Measurements from ENCODE around the gene FCHO2. TPM values are rescaled to one million over a fixed set of nuclear protein-coding genes. Genes with fewer than 3 reads are reported as not detected.

Gene FCHO2
- total RNA-seq, 1 experiment from 2014 or later, result 20.6 TPM

DNA sequence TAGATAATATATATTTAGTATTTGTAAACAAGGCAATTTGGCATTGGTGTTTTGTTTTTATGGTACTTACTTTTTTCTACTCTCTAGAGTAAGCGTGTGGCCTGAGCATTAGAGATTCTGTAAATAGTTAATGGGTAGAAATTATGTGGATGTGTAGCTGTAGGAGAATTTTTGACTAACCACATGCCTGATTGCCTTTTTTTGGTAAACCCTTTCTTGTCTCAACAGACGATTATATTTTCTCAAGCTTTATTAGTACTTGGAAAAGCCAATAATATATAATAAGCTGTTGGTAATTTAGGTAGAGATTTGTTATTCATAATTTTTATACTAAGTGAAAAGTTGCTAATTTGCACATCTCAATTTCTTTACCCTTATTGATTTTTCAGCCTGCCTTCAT, 76.8 kb downstream of the FCHO2 start:
- TF ChIP-seq, protein P1, sequence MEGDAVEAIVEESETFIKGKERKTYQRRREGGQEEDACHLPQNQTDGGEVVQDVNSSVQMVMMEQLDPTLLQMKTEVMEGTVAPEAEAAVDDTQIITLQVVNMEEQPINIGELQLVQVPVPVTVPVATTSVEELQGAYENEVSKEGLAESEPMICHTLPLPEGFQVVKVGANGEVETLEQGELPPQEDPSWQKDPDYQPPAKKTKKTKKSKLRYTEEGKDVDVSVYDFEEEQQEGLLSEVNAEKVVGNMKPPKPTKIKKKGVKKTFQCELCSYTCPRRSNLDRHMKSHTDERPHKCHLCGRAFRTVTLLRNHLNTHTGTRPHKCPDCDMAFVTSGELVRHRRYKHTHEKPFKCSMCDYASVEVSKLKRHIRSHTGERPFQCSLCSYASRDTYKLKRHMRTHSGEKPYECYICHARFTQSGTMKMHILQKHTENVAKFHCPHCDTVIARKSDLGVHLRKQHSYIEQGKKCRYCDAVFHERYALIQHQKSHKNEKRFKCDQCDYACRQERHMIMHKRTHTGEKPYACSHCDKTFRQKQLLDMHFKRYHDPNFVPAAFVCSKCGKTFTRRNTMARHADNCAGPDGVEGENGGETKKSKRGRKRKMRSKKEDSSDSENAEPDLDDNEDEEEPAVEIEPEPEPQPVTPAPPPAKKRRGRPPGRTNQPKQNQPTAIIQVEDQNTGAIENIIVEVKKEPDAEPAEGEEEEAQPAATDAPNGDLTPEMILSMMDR (IDR thresholded peaks at IDR 0.05; ENCODE audit: insufficient read depth in 1 of 2, low read depth in 1 of 2, low read length in 1 of 2, severe bottlenecking in 1 of 2, unreplicated experiment in 1 of 2), result no peak
- Mint-ChIP-seq H3K36me3 (ENCODE audit: insufficient read depth, unreplicated experiment) (peaks cover 1% of the 10 kb centered on the region), H3K4me1 (ENCODE audit: low read depth, unreplicated experiment) (peaks cover 24% of the 10 kb centered on the region), H3K9me3 (ENCODE audit: unreplicated experiment) (no peaks in the 10 kb centered on the region), H3K4me3 (ENCODE audit: unreplicated experiment) (no peak overlapping the region), H3K27me3 (ENCODE audit: insufficient read depth, unreplicated experiment) (no peaks in the 10 kb centered on the region), H3K27ac (ENCODE audit: unreplicated experiment) (no peak overlapping the region)
- POLR2A ChIA-PET, result interaction anchor here (0.6 kb wide), 1 partner anchor 169 kb away, joined by 3 read pairs; no protein-coding TSS in a partner anchor
- Histone ChIP-seq H3K36me3 (ENCODE audit: control insufficient read depth, insufficient read depth, low read length) (peaks cover 1% of the 10 kb centered on the region; the same call in 1 of the 2 replicates), H3K4me1 (peaks cover 18% of the 10 kb centered on the region), H3K4me3 (ENCODE audit: low read depth, low read length) (no peak overlapping the region), H3K9me3 (no peaks in the 10 kb centered on the region), H3K27me3 (replicated peaks; ENCODE audit: control insufficient read depth, insufficient read depth, low read length) (no peaks in the 10 kb centered on the region)
- intact Hi-C loops (cut with micrococcal nuclease; ENCODE audit: unreplicated experiment), result no loop called here
- no TSS peak for BruUV-seq (replicated peaks)
- CTCF ChIA-PET, result no interaction called here
- no peak for DNase-seq

DNA sequence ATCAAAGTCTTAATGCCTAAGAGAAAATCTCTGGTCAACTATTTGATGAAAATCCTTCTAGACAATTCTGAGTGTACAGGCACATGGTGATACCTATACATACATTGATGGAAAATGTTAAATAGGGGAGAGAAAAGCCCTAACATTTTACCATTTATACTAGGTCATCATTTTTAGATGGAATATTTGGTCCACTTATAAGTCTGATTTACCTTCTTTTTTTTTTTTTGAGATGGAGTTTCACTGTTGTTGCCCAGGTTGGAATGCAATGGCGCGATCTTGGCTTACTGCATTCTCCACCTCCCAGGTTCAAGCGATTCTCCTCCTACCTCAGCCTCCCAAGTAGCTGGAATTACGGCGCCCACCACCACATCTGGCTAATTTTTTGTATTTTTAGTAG, 81.7 kb downstream of the FCHO2 start:
- no peak overlapping the region for H3K4me3 Mint-ChIP-seq (ENCODE audit: unreplicated experiment)
- no TSS peak for BruUV-seq (replicated peaks)
- H3K9me3 Mint-ChIP-seq (ENCODE audit: unreplicated experiment), result no peaks in the 10 kb centered on the region
- no peak for DNase-seq
- H3K4me1 ChIP-seq, result 0 out of 2 replicates have a peak, but pooled peaks cover 12% of the 10 kb centered on the region
- TF ChIP-seq, protein P1 (IDR thresholded peaks at IDR 0.05; ENCODE audit: insufficient read depth in 1 of 2, low read depth in 1 of 2, low read length in 1 of 2, severe bottlenecking in 1 of 2, unreplicated experiment in 1 of 2), result no peak
- H3K27me3 ChIP-seq (replicated peaks; ENCODE audit: control insufficient read depth, insufficient read depth, low read length), result no peaks in the 10 kb centered on the region
- H3K4me1 Mint-ChIP-seq (ENCODE audit: low read depth, unreplicated experiment), result no peaks in the 10 kb centered on the region
- H3K27ac Mint-ChIP-seq (ENCODE audit: unreplicated experiment), result no peak overlapping the region
- no peak overlapping the region for H3K4me3 ChIP-seq (ENCODE audit: low read depth, low read length)
- POLR2A ChIA-PET, result no interaction called here
- no peaks in the 10 kb centered on the region for H3K9me3 ChIP-seq
- intact Hi-C loops (cut with micrococcal nuclease; ENCODE audit: unreplicated experiment), result no loop called here
- H3K27me3 Mint-ChIP-seq (ENCODE audit: insufficient read depth, unreplicated experiment), result no peaks in the 10 kb centered on the region
- CTCF ChIA-PET, result no interaction called here
- peaks cover 1% of the 10 kb centered on the region; the same call in 1 of the 2 replicates for H3K36me3 ChIP-seq (ENCODE audit: control insufficient read depth, insufficient read depth, low read length)
- peaks cover 19% of the 10 kb centered on the region for H3K36me3 Mint-ChIP-seq (ENCODE audit: insufficient read depth, unreplicated experiment)

DNA sequence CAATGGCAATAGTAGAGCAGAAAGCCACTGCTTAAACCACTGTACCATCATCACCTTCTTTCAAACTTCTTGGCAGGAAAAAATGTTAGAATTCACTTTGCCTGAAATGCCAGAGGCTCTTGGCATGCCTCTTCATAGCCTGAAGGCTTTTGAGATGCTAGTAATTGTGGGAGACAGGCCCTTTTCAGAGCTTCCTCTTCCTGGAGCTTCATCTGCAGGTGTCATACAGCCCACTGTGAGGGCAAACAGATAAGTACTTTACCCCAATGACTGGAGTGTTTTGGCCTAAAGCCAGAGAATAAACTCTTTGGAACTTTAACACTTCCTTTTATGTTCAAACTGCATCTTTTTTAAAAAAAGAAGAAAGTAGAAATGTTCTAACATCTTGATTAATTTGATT, 83.2 kb downstream of the FCHO2 start:
- Histone ChIP-seq H3K27me3 (replicated peaks; ENCODE audit: control insufficient read depth, insufficient read depth, low read length) (no peaks in the 10 kb centered on the region), H3K36me3 (ENCODE audit: control insufficient read depth, insufficient read depth, low read length) (peaks cover 1% of the 10 kb centered on the region; the same call in 1 of the 2 replicates), H3K9me3 (no peaks in the 10 kb centered on the region), H3K4me1 (0 out of 2 replicates have a peak, but pooled peaks cover 12% of the 10 kb centered on the region), H3K4me3 (ENCODE audit: low read depth, low read length) (no peak overlapping the region)
- H3K27me3 Mint-ChIP-seq (ENCODE audit: insufficient read depth, unreplicated experiment), result no peaks in the 10 kb centered on the region
- H3K36me3 Mint-ChIP-seq (ENCODE audit: insufficient read depth, unreplicated experiment), result peaks cover 19% of the 10 kb centered on the region
- intact Hi-C loops (cut with micrococcal nuclease; ENCODE audit: unreplicated experiment), result no loop called here
- no peak overlapping the region for H3K4me3 Mint-ChIP-seq (ENCODE audit: unreplicated experiment)
- DNase-seq, result no peak
- POLR2A ChIA-PET, result no interaction called here
- CTCF ChIA-PET, result no interaction called here
- H3K4me1 Mint-ChIP-seq (ENCODE audit: low read depth, unreplicated experiment), result no peaks in the 10 kb centered on the region
- no peak overlapping the region for H3K27ac Mint-ChIP-seq (ENCODE audit: unreplicated experiment)
- BruUV-seq (replicated peaks), result no TSS peak
- H3K9me3 Mint-ChIP-seq (ENCODE audit: unreplicated experiment), result no peaks in the 10 kb centered on the region
- TF ChIP-seq, protein P1 (IDR thresholded peaks at IDR 0.05; ENCODE audit: insufficient read depth in 1 of 2, low read depth in 1 of 2, low read length in 1 of 2, severe bottlenecking in 1 of 2, unreplicated experiment in 1 of 2), result no peak
